ENCODE measurements around the gene PSMC3IP.
"Not testable (repeated sequence)": the region's sequence is repeated elsewhere in the genome, so short reads cannot be mapped to it uniquely, and the experiment has no call there.

DNA sequence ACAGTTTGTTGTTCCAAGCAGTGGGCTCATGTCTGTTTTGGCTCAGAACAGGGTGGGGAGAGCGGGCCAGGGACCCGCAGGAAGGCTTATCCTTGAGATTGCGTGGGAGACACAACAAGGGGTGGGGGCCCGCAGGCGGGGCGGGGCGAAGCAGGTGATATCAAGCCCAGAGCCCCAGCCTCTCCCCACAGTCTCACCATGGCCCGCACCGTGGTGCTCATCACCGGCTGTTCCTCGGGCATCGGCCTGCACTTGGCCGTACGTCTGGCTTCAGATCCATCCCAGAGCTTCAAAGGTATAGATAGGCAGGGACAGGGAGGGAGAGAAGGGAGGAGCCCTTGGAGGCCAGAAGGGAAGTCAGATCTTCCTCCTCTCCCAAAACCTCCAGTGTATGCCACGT lies 24.8 kb downstream of the PSMC3IP start, which contains the start of gene HSD17B1:
- TF ChIP-seq, protein P1, sequence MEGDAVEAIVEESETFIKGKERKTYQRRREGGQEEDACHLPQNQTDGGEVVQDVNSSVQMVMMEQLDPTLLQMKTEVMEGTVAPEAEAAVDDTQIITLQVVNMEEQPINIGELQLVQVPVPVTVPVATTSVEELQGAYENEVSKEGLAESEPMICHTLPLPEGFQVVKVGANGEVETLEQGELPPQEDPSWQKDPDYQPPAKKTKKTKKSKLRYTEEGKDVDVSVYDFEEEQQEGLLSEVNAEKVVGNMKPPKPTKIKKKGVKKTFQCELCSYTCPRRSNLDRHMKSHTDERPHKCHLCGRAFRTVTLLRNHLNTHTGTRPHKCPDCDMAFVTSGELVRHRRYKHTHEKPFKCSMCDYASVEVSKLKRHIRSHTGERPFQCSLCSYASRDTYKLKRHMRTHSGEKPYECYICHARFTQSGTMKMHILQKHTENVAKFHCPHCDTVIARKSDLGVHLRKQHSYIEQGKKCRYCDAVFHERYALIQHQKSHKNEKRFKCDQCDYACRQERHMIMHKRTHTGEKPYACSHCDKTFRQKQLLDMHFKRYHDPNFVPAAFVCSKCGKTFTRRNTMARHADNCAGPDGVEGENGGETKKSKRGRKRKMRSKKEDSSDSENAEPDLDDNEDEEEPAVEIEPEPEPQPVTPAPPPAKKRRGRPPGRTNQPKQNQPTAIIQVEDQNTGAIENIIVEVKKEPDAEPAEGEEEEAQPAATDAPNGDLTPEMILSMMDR (IDR thresholded peaks at IDR 0.05), result not testable (repeated sequence)
- TF ChIP-seq POLR2AphosphoS5, POLR2A, EP300 (IDR thresholded peaks at IDR 0.05): not testable (repeated sequence)

Measured in suprapubic skin (tissue), 4 donors.